ENCODE measurements around the gene ZNF883.
A peak's percentile ranks its signal among the peaks of the same experiment; 100 is the strongest.
"Not testable (repeated sequence)": the region's sequence is repeated elsewhere in the genome, so short reads cannot be mapped to it uniquely, and the experiment has no call there.

ZNF883 gene

DNA sequence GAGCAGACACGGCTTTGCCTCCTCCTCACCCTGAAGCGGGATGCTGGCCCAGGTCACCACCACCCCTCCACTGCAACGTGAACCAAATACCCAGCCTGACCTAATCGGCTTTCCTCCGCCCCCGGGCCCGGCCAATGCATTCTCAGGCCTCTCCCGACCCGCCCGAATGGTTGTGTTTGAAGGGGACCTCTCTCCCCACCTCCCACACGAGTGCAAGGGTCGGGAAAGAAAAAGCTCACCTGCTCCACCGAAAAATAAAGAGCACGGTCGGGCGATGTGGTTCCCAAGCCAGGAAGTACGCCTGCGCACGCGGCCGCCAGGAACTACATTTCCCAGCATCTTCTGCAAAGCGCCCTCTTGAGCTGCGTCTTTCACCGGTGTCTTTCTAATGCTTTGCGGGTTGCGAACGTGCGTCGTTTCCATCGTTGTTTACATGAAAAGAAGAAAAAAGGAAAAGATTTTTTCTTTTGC, at the start of gene ZNF883:
Gene ZNF883 (minus strand): TSS at position 282 of the 471 bp plus-strand sequence.
- TF ChIP-seq, protein P1, sequence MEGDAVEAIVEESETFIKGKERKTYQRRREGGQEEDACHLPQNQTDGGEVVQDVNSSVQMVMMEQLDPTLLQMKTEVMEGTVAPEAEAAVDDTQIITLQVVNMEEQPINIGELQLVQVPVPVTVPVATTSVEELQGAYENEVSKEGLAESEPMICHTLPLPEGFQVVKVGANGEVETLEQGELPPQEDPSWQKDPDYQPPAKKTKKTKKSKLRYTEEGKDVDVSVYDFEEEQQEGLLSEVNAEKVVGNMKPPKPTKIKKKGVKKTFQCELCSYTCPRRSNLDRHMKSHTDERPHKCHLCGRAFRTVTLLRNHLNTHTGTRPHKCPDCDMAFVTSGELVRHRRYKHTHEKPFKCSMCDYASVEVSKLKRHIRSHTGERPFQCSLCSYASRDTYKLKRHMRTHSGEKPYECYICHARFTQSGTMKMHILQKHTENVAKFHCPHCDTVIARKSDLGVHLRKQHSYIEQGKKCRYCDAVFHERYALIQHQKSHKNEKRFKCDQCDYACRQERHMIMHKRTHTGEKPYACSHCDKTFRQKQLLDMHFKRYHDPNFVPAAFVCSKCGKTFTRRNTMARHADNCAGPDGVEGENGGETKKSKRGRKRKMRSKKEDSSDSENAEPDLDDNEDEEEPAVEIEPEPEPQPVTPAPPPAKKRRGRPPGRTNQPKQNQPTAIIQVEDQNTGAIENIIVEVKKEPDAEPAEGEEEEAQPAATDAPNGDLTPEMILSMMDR (conservative IDR thresholded peaks at IDR 0.05; ENCODE audit: low read depth): no peak
- CTCF ChIA-PET: interaction anchor here (1.1 kb wide), 1 partner anchor 21 kb away, joined by 3 read pairs; no protein-coding TSS in a partner anchor
- peak; percentile 50 for DNase-seq (ENCODE audit: low spot score)
- POLR2A ChIA-PET (ENCODE audit: low non-redundant PET): no interaction called here
- no peak within 1 kb of the TSS for H3K27ac ChIP-seq

DNA sequence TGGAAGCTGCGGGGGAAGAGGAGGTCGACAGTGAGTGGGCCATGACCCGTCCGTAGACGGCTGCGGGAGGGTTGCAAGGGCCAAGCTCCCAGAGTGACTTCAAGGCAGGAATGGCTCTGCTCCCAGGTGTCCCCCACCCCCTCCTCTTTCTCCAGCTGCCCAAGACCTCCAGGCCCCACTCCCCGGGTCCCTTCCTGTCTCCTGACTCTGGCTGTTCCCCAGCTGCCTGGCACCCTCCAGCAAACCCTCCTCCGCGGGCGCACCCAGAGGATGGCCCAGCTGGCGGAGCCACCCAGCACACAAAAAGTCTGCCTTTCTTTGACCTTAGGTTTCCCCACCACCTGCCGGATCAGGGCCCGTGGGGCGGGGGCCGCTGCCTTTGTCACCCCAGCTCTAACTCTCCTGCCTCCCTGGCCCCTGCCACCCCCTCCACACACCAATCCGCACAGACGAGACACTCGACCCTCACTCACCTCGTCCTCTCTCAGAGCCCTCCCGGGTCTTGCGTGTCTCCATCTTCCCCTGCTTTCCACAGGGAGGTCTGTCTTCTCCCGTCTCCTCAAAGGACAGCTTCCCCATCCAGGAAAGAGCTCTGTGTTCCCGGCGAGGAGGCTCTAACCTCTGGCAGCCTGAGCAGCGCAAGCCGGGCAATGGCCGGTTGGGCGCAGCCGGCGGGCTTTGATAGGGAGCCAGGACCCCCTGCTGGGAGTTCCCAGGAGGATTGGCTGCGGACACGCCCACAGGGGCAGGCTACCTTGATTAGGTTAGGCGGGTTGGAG, 49.3 kb upstream of the ZNF883 start:
- POLR2A ChIA-PET (ENCODE audit: low non-redundant PET); CTCF ChIA-PET; H3K27ac ChIP-seq; DNase-seq (ENCODE audit: low spot score): not testable (repeated sequence)

DNA sequence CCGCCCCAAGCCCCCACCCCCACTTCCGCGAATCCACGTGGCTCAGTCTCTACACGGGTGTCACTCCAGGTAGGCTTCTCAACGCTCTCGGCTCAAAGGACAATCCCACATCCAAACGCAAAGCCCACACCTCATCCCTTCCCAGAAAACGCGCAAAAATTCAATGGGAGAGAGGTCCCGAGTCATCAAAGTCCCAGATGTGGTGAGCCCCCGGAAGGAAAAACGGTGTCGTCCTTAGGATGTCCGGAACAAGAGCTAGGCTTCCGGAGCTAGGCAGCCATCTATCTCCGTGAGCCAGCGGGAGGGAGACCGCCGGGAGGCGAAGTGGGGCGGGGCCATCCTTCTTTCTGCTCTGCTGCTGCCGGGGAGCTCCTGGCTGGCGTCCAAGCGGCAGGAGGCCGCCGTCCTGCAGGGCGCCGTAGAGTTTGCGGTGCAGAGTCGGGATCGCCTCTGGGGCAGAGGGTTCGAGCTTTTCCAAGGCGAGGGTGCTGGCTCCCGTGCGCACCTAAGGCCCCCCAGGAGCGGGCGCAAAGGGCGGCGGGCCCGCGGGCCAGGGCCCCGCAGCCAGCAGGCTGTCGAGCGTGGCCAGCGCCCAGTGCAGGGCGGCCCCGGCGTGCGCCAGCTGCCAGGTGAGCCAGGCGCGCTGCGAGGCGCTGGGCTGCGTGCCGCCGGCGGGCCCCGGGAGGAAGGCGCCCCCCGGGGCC, 47.7 kb upstream of the ZNF883 start:
- CTCF ChIA-PET; POLR2A ChIA-PET (ENCODE audit: low non-redundant PET); DNase-seq (ENCODE audit: low spot score); H3K27ac ChIP-seq: not testable (repeated sequence)

DNA sequence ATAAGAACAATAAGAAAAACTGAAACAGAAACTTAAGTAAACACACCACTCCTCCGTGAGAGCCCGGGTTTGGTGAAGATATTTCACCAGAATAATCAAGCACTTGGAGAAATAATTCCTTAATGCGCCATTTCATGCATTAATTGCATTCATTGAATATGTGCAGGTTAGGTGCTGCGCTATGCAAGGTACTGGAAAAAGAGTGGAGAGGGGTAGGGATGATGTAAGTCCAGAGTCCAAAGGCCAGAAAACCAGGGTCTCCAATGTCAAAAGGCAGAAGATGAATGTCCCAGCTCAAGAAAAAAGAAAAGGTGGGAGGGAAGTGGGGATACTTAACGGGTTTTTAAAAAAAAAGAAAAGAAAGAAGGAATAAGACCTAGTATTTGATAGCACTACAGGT, 45.2 kb upstream of the ZNF883 start:
- TF ChIP-seq, protein P1 (conservative IDR thresholded peaks at IDR 0.05; ENCODE audit: low read depth): no peak
- POLR2A ChIA-PET (ENCODE audit: low non-redundant PET): no interaction called here
- CTCF ChIA-PET: no interaction called here
- no peak overlapping the region; the same call in 1 of the 2 replicates for H3K27ac ChIP-seq
- DNase-seq (ENCODE audit: low spot score): no peak

DNA sequence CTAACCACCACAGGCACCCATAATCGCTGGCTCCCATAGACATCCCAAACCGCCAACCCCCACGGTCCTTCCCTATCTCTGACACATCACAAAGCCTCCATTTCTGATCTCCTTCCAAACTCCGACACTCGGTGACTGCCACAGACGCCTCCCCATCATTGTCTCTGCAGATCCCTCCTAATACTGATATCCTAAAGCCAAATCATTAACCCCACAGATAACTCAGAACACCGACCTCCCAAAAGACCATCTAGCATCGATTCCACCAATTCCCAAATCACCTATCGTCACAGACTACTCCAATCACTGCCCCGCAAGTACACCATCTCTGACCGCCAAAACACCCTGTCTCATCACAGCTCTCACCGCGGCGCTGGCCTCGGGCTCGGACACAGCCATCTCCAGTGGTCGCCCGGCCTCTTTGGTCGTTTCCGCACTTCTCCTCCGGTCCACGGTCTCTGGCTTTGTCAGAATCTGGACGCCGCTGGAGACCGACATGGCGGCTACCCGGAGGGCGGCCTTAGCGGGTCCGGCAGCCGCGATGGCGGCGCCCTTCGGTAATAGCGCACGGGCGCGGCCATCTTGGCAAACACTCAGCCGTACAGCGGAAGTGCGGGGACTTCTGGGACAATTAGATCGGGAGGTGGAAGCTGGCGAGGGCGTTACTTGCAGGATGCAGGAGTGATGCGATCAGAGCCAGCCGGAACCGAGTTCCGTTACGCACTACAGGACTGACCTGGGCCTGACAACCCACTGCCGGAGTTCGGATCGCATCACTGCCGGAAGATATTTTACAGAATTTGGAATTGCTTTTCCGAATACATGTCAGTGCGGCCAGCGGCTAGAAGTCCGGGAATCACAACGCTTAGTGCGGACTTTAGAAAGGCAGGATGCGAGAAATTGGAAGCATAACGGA, 44.5 kb upstream of the ZNF883 start, which contains the start of gene ZFP37:
Gene ZFP37 (minus strand): TSS at position 534 of the 916 bp plus-strand sequence. CDS start 36 bp downstream, at position 498.
- ChIA-PET CTCF (no interaction called here), POLR2A (ENCODE audit: low non-redundant PET) (no interaction called here)
- TF ChIP-seq, protein P1 (conservative IDR thresholded peaks at IDR 0.05; ENCODE audit: low read depth): no peak
- peak within 1 kb of the TSS; percentile 71 for H3K27ac ChIP-seq
- peak; percentile 98 for DNase-seq (ENCODE audit: low spot score)

DNA sequence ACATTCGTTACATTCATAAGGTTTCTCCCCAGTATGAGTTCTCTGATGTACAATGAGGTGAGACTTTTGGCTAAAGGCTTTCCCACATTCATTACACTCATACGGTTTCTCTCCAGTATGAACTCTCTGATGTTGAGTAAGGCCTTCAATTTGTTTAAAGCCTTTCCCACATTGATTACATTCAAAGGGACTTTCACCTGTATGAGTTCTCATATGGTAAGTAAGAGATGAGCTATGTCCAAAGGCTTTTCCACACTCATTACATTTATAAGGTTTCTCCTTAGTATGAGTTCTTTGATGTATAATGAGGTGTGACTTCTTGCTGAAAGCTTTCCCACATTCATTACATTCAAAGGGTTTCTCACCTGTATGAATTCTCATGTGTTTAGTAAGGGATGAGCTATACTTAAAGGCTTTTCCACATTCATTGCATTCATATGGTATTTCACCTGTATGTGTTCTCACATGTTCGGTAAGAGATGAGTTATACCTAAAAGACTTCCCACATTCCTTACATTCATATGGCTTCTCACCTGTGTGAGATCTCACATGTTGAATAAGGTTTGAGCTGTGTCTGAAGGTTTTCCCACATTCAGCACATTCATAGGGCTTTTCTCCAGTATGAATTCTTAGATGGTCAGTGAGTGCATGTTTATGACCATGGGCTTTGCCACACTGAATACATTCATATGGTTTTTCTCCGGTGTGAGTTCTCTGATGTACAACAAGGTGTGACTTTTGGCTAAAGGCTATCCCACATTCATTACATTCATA, 31.1 kb upstream of the ZNF883 start:
- no peak overlapping the region for H3K27ac ChIP-seq
- ChIA-PET POLR2A (ENCODE audit: low non-redundant PET) (interaction anchor here (0.6 kb wide), 1 partner anchor 33 kb away, joined by 3 read pairs; no protein-coding TSS in a partner anchor), CTCF (no interaction called here)
- DNase-seq (ENCODE audit: low spot score): no peak
- TF ChIP-seq, protein P1 (conservative IDR thresholded peaks at IDR 0.05; ENCODE audit: low read depth): no peak

Measured in RWPE1 (cell line).